ENCODE results near the gene GOSR1. TPM values are rescaled to one million over a fixed set of nuclear protein-coding genes. Genes with fewer than 3 reads are reported as not detected.
"Not testable (repeated sequence)": the region's sequence is repeated elsewhere in the genome, so short reads cannot be mapped to it uniquely, and the experiment has no call there.

The GOSR1 gene
- total RNA-seq, 4 donors from 2014 or later = 41.6 to 58.7 (median 48.8) TPM

DNA sequence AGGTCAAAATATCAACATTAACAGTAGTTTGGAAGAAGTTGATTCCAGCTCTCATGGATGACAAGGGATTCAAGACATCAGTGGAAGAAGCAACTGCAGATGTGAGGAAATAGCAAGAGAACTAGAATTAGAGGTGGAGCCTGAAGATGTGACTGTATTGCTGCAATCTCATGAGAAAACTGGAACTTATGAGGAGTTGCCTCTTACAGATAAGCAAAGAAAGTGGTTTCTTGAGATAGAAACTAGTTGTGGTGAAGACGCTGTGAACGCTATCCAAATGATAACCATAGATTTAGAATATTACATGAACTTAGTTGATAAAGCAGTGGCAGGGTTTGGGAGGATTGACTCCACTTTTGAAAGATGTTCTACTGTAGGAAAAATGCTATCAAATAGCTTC, 67.8 kb downstream of the GOSR1 start:
- ATAC-seq (ENCODE audit: low FRiP score) = no peak
- no peak for TF ChIP-seq CTCF (IDR thresholded peaks at IDR 0.05)
- no peak for DNase-seq (ENCODE audit: low spot score)

DNA sequence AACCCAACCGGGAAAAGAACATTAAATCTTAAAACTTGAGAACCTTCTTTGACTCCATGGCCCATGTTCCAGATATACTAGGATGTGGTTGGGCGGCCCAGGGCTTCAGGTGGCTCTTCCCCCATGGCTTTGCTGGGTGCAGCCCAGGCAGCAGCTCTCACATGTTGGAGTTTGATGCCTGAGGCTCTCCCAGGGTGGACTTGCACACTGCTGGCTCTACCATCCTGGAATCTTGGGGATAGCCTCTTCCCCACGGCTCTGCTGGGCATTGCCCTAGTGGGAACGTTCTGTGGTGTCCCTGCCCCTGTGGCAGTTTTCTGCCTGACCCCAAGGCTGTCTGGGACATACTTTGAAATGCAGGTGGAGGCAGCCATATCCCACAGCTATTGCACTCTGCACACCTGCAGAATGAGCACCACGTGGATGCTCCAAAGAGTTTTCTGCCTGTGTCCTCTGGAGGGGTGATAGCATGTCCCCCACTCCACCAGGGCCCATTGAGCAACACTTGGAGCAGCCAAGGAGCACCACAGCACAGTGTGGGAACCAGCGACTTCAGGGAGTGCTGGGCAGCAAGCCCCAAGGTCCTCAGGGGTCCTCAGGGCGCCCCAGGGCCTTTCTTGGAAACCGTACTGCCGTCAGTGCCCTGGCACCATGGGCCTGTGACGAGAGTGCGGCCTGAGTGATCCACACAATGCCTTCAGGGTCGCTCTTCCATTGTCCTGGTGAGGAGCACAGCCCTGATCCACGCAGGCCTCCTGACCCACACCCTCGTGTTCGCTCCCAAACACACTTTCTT, 70.8 kb downstream of the GOSR1 start:
- DNase-seq (ENCODE audit: low spot score) = no peak

DNA sequence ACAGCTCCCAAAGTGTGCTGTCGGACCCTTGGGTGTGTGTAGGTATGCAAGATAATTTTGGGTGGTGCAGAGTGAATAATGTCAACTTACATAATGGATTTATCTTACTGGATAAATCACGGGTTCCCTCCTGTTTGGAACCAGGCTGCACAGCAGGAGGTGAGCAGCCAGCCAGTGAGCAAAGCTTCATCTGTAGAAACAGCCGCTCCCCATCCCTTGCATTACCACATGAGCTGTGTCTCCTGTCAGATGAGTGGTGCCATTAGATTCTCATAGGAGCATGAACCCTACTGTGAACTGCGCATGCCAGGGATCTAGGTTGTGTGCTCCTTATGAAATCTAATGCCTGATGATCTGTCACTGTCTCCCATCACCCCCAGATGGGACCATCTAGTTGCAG, 72.0 kb downstream of the GOSR1 start:
- ATAC-seq (ENCODE audit: low FRiP score); DNase-seq (ENCODE audit: low spot score): not testable (repeated sequence)

More for the DNA sequence above, 70.8 kb downstream of the GOSR1 start:
- no peak for ATAC-seq (ENCODE audit: low FRiP score)
- no peak for TF ChIP-seq CTCF (IDR thresholded peaks at IDR 0.05)

DNA sequence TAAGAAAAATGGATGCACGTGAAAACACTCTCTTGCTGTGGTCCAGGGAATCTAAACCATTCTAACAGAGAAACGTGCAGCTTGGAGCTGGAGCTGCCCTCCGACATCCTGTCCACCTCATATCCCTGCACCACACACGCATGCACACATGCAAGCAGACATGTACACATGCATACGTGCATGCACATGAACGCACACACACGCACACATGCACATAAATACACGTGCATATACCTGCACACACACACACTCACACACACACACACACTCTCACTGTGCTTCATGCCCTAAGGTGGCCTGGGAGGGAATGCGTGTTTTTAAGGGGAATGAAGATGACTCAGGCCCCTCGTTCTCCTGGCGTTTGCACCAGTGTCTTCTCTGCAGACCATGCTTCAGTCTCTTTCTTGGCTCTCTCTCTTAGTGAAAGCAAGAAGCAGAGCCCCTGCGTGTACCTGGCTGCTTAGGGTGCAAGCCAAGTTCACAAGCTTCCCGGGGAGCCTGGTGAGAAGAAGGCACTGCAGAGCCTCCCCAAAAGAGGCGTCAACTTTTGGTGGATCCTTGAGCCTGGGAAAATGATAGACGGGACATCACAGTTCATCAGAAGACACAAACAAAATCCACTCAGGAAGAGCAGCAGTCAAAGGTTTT, 72.8 kb downstream of the GOSR1 start:
- no peak for TF ChIP-seq CTCF (IDR thresholded peaks at IDR 0.05)
- ATAC-seq (ENCODE audit: low FRiP score) (no peak), DNase-seq (ENCODE audit: low spot score) (no peak)

DNA sequence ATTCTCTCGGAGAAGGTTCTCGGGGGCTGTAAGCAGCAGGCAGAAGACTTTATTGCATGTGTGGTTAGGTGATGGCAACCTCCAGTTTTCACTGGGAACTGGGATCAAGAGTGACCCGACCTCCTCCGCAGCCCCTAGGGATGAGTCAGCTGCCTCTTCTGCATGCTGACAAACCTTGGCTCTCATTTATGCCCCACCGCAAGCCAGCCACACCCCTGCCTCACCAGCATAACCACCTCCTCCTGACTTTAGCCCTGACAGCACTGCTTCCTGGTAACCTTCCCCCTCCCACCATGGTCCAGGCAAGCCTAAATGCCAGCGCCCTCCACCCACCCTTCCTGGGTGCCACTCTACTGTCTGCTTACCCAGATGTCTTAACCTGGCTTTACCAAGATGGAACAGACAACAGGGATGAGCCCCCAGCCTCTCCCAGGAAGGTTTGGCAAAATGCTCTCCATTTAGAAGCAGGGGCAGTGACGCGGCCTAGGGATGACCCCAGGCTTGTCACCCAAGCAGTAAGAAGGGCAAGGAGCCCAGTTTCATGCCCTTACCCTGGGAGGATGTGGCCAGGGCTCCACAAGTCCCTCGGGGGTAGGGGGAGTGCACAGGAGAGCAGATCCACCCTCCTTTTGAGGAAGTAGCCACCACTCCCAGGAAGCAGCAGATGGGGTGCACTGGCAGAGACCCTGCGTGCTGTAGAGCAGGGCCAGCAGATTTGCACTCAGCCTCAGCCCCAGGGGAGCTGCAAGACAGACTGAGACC, 73.5 kb downstream of the GOSR1 start:
- TF ChIP-seq CTCF (IDR thresholded peaks at IDR 0.05) = no peak
- ATAC-seq (ENCODE audit: low FRiP score) = no peak
- no peak for DNase-seq (ENCODE audit: low spot score)

GRCh38 chr17:30551274-30551995, 74.2 kb downstream of the GOSR1 start:
- DNase-seq (ENCODE audit: low spot score); ATAC-seq (ENCODE audit: low FRiP score): not testable (repeated sequence)

DNA sequence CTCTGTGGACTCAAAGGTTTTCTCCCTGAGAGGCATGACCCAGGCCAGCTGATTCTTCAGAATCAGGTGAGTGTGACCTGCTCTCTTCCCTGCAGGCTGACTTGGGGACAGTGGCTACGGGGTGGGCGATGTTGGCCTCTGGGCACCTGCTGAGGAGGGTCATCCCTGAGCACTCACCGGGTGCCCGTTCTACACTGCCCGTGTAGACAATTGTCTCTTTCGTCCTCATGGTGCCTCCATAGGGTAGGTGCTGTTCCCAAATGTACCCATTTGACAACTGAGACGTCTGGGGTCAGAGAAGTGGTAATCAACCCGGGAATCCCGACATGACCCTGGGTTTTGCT, 74.8 kb downstream of the GOSR1 start:
- TF ChIP-seq CTCF (IDR thresholded peaks at IDR 0.05) = no peak
- no peak for DNase-seq (ENCODE audit: low spot score)
- no peak for ATAC-seq (ENCODE audit: low FRiP score)
